SKM-1 treated with dmso at 0.1 percent for 144 hours (cell line): ENCODE measurements around the gene NUP85.
"Not testable (repeated sequence)": the region's sequence is repeated elsewhere in the genome, so short reads cannot be mapped to it uniquely, and the experiment has no call there.

ENCODE experiments used
- DNase-seq: peaks from one replicate; lab custom pipeline; 2025; ENCODE audit not compliant: unreplicated experiment; lab: John Stamatoyannopoulos, UW

The NUP85 gene

GRCh38 chr17:75266316-75267152, 61.1 kb downstream of the NUP85 start:
- DNase-seq: no peak

- DNase-seq: no peak
These were observed 61.6 kb downstream of the NUP85 start for GRCh38 chr17:75267153-75267410.

- DNase-seq: no peak
These were observed 62.1 kb downstream of the NUP85 start for GRCh38 chr17:75267411-75268232.

- DNase-seq: no peak
These were observed 64.4 kb downstream of the NUP85 start for GRCh38 chr17:75269844-75270217.

- DNase-seq: peak; percentile 76
These were observed 64.9 kb downstream of the NUP85 start for GRCh38 chr17:75270218-75270965.

GRCh38 chr17:75270966-75271232, 65.4 kb downstream of the NUP85 start, which contains the start of gene MIF4GD:
Gene MIF4GD (minus strand): TSS chr17:75271231. CDS start chr17:75270195, 1,036 bp downstream.
- DNase-seq: no peak

- DNase-seq: peak; percentile 76
These were observed 65.9 kb downstream of the NUP85 start for GRCh38 chr17:75271233-75271954.

- DNase-seq: no peak
These were observed 66.7 kb downstream of the NUP85 start for GRCh38 chr17:75271955-75272847.

- DNase-seq: no peak
These were observed 67.3 kb downstream of the NUP85 start for GRCh38 chr17:75272848-75273184.

GRCh38 chr17:75273977-75274708, 68.7 kb downstream of the NUP85 start:
- DNase-seq: no peak

GRCh38 chr17:75277664-75278071, 72.2 kb downstream of the NUP85 start:
- no peak for DNase-seq

- DNase-seq: not testable (repeated sequence)
These were observed 74.7 kb downstream of the NUP85 start for GRCh38 chr17:75280189-75280588.

GRCh38 chr17:75285123-75285522, 79.6 kb downstream of the NUP85 start:
- no peak for DNase-seq
